ENCODE data around the gene MGMT.
A peak's percentile ranks its signal among the peaks of the same experiment; 100 is the strongest.

MGMT gene

GRCh38 chr10:129521161-129522025 is 54.4 kb downstream of the MGMT start:
- TF ChIP-seq CTCF (IDR thresholded peaks at IDR 0.05; ENCODE audit: low read depth, low read length) = no peak
- no peak for DNase-seq (ENCODE audit: extremely low read depth, low read depth)

DNA sequence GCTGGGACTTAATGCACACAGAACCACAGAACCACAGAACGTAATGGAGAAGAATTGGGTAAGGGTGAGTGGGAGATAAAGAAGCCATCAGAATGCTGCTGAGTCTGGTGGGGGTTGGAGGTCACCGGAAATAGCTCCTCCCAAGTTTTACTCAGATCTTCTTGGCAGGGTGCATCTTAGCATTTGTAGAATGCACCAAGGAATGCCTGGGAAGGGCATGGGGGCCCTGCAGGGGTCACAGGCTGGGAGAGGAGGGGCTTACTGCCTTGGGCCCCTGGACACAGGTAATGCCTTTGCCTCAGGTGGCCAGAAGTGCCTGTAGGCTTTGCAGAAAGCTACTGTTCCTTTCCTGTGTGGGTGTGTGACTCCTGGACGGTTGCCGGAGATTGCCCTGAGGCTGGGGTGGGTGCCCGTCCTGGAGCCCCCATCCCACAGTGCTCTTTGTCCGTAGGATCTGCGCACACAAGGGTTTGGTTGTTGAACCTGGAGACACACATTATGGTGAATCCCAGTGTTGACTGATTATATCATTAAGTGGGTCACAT is 55.1 kb downstream of the MGMT start:
- DNase-seq (ENCODE audit: extremely low read depth, low read depth) = no peak

GRCh38 chr10:129523031-129523722 is 56.1 kb downstream of the MGMT start:
- TF ChIP-seq CTCF (IDR thresholded peaks at IDR 0.05; ENCODE audit: low read depth, low read length) = no peak

More for the DNA sequence above, 55.1 kb downstream of the MGMT start:
- no peak for TF ChIP-seq CTCF (IDR thresholded peaks at IDR 0.05; ENCODE audit: low read depth, low read length)

GRCh38 chr10:129523723-129524316 is 56.8 kb downstream of the MGMT start:
- TF ChIP-seq CTCF (IDR thresholded peaks at IDR 0.05; ENCODE audit: low read depth, low read length) = no peak

More at GRCh38 chr10:129523031-129523722, 56.1 kb downstream of the MGMT start:
- DNase-seq (ENCODE audit: extremely low read depth, low read depth) = no peak

DNA sequence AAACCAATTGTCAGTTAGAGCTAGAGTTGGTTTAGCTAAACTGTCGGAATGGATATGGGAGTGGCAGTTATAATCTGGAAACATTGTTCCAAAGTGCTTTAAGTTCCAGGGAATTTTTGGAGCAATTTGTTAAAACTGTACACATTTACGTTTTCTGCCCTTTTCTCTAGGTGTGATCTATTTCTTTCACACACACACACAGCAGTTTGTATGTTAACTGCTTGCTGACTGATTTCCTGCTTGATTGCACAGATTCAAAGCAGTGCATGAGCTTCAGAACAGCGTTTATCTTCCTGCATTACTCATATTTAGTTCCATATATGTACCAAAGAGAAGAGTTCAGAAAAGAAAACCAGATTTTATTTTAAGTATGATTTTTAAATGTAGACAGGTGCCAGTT is 57.9 kb downstream of the MGMT start:
- no peak for DNase-seq (ENCODE audit: extremely low read depth, low read depth)
- no peak for TF ChIP-seq CTCF (IDR thresholded peaks at IDR 0.05; ENCODE audit: low read depth, low read length)

More at GRCh38 chr10:129523723-129524316, 56.8 kb downstream of the MGMT start:
- no peak for DNase-seq (ENCODE audit: extremely low read depth, low read depth)

DNA sequence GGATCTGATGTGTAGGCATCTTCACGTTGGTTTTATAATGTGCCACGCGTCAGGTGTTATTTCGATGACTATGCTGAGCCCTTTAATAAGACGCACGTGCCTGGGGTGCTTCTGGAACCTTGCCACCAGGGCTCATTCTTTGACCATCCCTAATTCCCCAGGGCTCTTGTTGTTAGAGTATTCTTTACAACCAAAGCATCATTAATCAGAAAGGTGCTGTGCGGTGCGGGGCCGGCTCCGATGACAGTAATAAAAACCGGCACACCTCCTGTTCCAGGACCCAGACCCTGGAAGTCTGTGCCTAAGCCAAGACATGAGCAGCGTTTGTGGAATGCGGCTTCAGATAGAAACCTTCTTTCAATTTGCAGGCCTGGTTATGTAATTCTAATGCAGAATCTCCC is 58.4 kb downstream of the MGMT start:
- peak; percentile 29 for DNase-seq (ENCODE audit: extremely low read depth, low read depth)
- no peak for TF ChIP-seq CTCF (IDR thresholded peaks at IDR 0.05; ENCODE audit: low read depth, low read length)
